Esophagus squamous epithelium (tissue), 5 donors: ENCODE measurements around the gene PHLDB2. TPM values are rescaled to one million over a fixed set of nuclear protein-coding genes. Genes with fewer than 3 reads are reported as not detected.

Source experiments
- DNase-seq: peaks from one replicate; lab custom pipeline; 2025; lab: John Stamatoyannopoulos, UW
- H3K27ac ChIP-seq, 4 donors: fragments of 200-600 bp; sonication (generic); one replicate each; pipeline ENCODE4 v1.5.1; 2016 to 2019; ENCODE audit warnings: mild to moderate bottlenecking in 1 of 4
- H3K27me3 ChIP-seq, 4 donors: fragments of 200-600 bp; sonication (generic); 1 replicate in 3 of 4; 2 replicates in 1 of 4; pipeline versions ENCODE4 v1.5.1 to v1.6.0; 2017 to 2021; ENCODE audit warnings: antibody characterized with exemption in 1 of 4
- H3K36me3 ChIP-seq, 3 donors: fragments of 200-600 bp; sonication (generic); one replicate each; pipeline ENCODE4 v1.5.1; 2016 to 2019
- H3K4me1 ChIP-seq, 3 donors: fragments of 200-600 bp; sonication (generic); one replicate each; pipeline ENCODE4 v1.5.1; 2017 to 2019
- H3K4me3 ChIP-seq, 4 donors: fragments of 200-600 bp; sonication (generic); 1 replicate in 3 of 4; 2 replicates in 1 of 4; pipeline ENCODE4 v1.5.1; 2016 to 2019; ENCODE audit warnings: mild to moderate bottlenecking in 2 of 4, moderate library complexity in 1 of 4
- H3K9me3 ChIP-seq, 3 donors: fragments of 200-600 bp; sonication (generic); one replicate each; pipeline ENCODE4 v1.5.1; 2016 to 2019
- CTCF ChIP-seq, 6 experiments: fragments of 450-650 bp in 4 of 6; fragments of 200-600 bp in 2 of 6; sonication (generic) in 2 of 6; IDR thresholded peaks; one replicate each; pipeline ENCODE4 v1.5.1; 2016 to 2019; ENCODE audit warnings: antibody characterized with exemption in 6 of 6, mild to moderate bottlenecking in 4 of 6, moderate library complexity in 4 of 6
- POLR2A ChIP-seq, 4 donors: fragments of 450-650 bp; IDR thresholded peaks; one replicate each; pipeline ENCODE4 v1.6.1; 2017; ENCODE audit warnings: antibody characterized with exemption in 4 of 4, mild to moderate bottlenecking in 4 of 4, moderate library complexity in 3 of 4
- WGBS, 2 donors: methylation state at CpG; one replicate each; pipeline ENCODE4 v1.1.5; 2018; 5-methylcytosine and 5-hydroxymethylcytosine counted together
- intact Hi-C: fragments of 100-400 bp; cut with DNase I; formaldehyde crosslinking; loops from one replicate; pipeline ENCODE4 v1.15.0; 2022
- total RNA-seq, 4 donors: library from RNA; depleted of rRNA; stranded (reverse); fragments of >200 nt; gene quantifications; one replicate each; pipeline ENCODE4 v1.1.0, GENCODE V29; 2016
- donor health status: DM: yes; HTN: yes; CAD: no.

The PHLDB2 gene
- total RNA-seq, 4 donors from 2014 or later: 5.6 to 37.8 (median 19.2) TPM

DNA sequence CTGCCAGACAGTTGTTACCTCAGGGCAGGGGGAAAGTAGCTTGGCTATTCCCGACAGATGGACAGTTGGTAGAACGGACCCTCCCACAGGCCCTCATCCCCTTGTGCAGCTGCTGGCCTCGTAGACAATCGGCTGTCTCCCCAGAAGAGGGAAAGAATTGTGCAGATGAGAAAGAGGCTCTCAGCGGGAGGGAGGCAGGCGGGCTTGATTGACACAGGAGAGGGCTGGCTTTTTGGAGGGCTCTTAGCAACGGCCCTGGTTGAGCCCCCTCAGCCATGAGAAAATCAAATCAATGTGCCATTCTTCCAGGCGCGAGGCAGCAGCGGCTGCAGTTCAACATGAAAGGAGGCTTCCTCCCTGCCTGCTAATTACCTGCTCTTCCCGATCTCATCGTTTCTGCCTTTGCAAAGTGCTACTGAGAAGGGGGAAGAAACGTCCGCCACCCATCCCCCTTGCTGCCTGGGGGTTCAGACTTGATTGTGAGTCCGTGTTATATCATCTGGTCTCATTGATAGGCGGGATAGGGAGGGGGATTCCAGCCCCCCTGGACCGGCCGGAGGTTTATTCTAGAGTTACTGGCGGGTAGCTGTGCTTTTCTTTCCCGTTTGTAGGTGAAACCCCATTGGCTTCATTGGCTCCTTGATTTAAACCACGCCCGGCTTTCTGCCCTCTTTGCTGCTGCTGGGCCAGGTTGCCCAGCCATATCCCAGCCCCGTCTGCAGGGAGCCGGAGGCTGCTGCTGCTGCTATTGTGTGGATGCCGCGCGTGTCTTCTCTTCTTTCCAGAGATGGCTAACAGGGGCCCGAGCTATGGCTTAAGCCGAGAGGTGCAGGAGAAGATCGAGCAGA is 139.8 kb downstream of the PHLDB2 start, which contains the start of gene TAGLN3:
Gene TAGLN3 (plus strand): TSS at position 287 of the 848 bp plus-strand sequence. CDS start 501 bp downstream, at position 788.
- no peak for TF ChIP-seq POLR2A (IDR thresholded peaks at IDR 0.05)
- TF ChIP-seq CTCF (IDR thresholded peaks at IDR 0.05): no peak
- Histone ChIP-seq H3K27me3 (peaks cover 0 to 39% (median 0%) of the 10 kb centered on the region in 4 donors), H3K9me3 (no peaks in the 10 kb centered on the region), H3K27ac (no peak within 1 kb of the TSS), H3K4me3 (peak within 1 kb of the TSS; percentile 13 to 61 (median 41)), H3K4me1 (peaks cover 6 to 20% (median 10%) of the 10 kb centered on the region in 3 donors), H3K36me3 (peaks cover 0 to under 1% (median 0%) of the 10 kb centered on the region in 3 donors)
- no peak for DNase-seq
- intact Hi-C loops: no loop called here
- 5 to 9% methylated on average over 22 of the region's 30 CpGs for WGBS, 2 donors

GRCh38 chr3:111999484-112000324 is 140.6 kb downstream of the PHLDB2 start:
- intact Hi-C loops: no loop called here
- no peaks in the 10 kb centered on the region for H3K9me3 ChIP-seq
- peaks cover 6 to 23% (median 10%) of the 10 kb centered on the region in 3 donors for H3K4me1 ChIP-seq
- peaks cover 0 to 39% (median 0%) of the 10 kb centered on the region in 4 donors for H3K27me3 ChIP-seq
- H3K27ac ChIP-seq: no peak overlapping the region
- WGBS, 2 donors: 35 to 52% methylated on average over 9 to 15 of the region's 19 CpGs
- TF ChIP-seq POLR2A (IDR thresholded peaks at IDR 0.05) (no peak), CTCF (IDR thresholded peaks at IDR 0.05) (no peak)
- H3K36me3 ChIP-seq: no peaks in the 10 kb centered on the region
- no peak for DNase-seq
- H3K4me3 ChIP-seq: peak overlapping the region; percentile 13 to 61 (median 41)

GRCh38 chr3:112000367-112000771 is 141.3 kb downstream of the PHLDB2 start:
- Histone ChIP-seq H3K4me1 (peaks cover 6 to 23% (median 10%) of the 10 kb centered on the region in 3 donors), H3K36me3 (no peaks in the 10 kb centered on the region), H3K9me3 (no peaks in the 10 kb centered on the region), H3K27ac (no peak overlapping the region), H3K4me3 (no peak overlapping the region), H3K27me3 (peaks cover 0 to 39% (median 0%) of the 10 kb centered on the region in 4 donors)
- WGBS, 2 donors: 88 to 97% methylated on average over 3 to 5 of the region's 5 CpGs
- intact Hi-C loops: no loop called here
- TF ChIP-seq CTCF (IDR thresholded peaks at IDR 0.05): no peak
- TF ChIP-seq POLR2A (IDR thresholded peaks at IDR 0.05): no peak
- no peak for DNase-seq

DNA sequence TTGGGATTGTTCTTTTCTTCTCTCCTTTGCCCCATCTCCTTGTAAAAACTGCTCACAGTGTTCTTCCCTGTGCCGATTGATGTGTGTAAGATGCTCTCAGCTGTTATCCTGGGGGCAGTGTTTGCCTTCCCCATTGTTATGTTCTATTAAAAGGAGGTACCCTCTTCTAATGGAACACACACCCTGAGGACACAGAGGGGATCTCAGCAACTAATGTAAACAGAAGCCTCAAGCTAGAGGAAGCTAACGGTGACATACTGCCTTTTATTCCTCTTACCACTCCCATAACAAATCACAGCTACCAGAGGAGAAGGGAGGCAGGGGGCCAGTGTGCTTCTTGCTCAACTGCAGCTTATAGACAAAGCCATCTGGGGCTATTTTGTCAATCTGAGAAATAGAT is 141.9 kb downstream of the PHLDB2 start:
- H3K9me3 ChIP-seq: no peaks in the 10 kb centered on the region
- H3K27me3 ChIP-seq: peaks cover 0 to 39% (median 0%) of the 10 kb centered on the region in 4 donors
- H3K4me3 ChIP-seq: no peak overlapping the region
- WGBS, 2 donors: 75 to 80% methylated on average over 1 to 2 of the region's 2 CpGs
- H3K4me1 ChIP-seq: peaks cover 6 to 23% (median 10%) of the 10 kb centered on the region in 3 donors
- H3K36me3 ChIP-seq: no peaks in the 10 kb centered on the region
- no peak overlapping the region for H3K27ac ChIP-seq
- TF ChIP-seq POLR2A (IDR thresholded peaks at IDR 0.05) (no peak), CTCF (IDR thresholded peaks at IDR 0.05) (no peak)
- no peak for DNase-seq
- intact Hi-C loops: no loop called here
